ENCODE data around the gene CD44.

DNA sequence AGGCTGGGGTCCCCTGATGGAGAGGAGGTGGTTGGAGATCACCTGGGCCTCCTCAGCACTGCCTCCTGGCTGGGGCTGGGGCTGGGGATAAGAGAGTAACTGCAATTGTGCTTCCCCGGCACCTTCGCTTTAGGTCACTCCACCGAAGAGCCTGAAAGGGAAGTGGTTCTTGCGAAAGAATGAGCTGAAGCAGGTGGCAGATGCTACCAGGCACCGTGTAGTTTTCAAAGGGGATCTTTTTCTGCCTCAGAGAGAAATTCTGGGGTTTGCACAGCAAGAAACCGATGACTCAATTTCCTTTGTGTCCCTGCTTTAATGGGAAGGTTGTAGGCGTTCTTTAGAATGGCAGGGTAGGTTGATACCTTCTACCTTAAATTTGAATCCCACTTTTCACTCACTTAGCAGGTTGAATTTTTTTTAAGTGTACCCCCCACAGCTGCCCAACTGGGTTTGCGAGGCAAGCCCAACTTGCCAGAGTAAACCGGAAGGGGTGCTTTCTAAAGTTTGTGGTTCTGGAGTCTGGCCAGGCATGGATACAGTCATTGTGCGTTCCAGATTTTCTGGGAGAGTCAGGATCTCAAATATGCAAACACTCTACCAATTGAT, 5.3 kb downstream of the CD44 start:
- TF ChIP-seq, protein P1, sequence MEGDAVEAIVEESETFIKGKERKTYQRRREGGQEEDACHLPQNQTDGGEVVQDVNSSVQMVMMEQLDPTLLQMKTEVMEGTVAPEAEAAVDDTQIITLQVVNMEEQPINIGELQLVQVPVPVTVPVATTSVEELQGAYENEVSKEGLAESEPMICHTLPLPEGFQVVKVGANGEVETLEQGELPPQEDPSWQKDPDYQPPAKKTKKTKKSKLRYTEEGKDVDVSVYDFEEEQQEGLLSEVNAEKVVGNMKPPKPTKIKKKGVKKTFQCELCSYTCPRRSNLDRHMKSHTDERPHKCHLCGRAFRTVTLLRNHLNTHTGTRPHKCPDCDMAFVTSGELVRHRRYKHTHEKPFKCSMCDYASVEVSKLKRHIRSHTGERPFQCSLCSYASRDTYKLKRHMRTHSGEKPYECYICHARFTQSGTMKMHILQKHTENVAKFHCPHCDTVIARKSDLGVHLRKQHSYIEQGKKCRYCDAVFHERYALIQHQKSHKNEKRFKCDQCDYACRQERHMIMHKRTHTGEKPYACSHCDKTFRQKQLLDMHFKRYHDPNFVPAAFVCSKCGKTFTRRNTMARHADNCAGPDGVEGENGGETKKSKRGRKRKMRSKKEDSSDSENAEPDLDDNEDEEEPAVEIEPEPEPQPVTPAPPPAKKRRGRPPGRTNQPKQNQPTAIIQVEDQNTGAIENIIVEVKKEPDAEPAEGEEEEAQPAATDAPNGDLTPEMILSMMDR (IDR thresholded peaks at IDR 0.05; ENCODE audit: low read length) = no peak
- no peak for TF ChIP-seq EZH2 (IDR thresholded peaks at IDR 0.05; ENCODE audit: borderline replicate concordance, low read length)
